ENCODE measurements around the gene MYOZ3.
A peak's percentile ranks its signal among the peaks of the same experiment; 100 is the strongest.

The MYOZ3 gene

GRCh38 chr5:150644058-150644457, 17.0 kb upstream of the MYOZ3 start:
- no peak for DNase-seq

- peak; percentile 17 for DNase-seq
Measured at GRCh38 chr5:150644514-150644913, 16.5 kb upstream of the MYOZ3 start.

DNA sequence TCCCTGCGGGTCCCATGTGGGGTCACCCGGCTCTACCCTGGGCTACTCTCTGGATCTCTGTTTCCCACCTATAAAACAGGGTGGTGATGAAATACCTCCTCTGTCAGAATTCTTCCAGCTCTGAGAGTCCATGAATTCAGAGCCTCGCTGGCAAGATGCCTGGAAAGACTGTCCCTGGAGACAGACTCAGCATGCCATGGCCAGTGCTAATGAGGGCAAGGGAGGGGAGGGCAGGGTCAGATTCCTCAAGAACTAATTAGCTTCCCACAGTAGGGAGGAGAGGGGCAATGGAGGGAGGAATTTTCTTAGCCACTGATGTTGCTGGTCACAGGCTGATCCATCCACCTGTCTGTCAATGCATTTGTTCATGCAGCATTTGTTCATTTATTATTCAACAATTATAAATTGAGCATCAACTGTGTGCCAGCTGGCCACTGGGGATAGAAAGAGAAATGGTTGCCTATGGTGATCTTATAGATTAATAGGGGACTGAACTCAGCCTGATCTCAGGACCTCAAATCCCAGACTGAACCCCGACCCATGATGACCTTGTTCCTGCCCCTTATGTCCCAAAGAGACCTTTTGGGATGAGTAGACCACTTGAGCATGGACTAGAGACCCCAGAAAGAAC, 15.9 kb upstream of the MYOZ3 start:
- DNase-seq, result peak; percentile 34

DNA sequence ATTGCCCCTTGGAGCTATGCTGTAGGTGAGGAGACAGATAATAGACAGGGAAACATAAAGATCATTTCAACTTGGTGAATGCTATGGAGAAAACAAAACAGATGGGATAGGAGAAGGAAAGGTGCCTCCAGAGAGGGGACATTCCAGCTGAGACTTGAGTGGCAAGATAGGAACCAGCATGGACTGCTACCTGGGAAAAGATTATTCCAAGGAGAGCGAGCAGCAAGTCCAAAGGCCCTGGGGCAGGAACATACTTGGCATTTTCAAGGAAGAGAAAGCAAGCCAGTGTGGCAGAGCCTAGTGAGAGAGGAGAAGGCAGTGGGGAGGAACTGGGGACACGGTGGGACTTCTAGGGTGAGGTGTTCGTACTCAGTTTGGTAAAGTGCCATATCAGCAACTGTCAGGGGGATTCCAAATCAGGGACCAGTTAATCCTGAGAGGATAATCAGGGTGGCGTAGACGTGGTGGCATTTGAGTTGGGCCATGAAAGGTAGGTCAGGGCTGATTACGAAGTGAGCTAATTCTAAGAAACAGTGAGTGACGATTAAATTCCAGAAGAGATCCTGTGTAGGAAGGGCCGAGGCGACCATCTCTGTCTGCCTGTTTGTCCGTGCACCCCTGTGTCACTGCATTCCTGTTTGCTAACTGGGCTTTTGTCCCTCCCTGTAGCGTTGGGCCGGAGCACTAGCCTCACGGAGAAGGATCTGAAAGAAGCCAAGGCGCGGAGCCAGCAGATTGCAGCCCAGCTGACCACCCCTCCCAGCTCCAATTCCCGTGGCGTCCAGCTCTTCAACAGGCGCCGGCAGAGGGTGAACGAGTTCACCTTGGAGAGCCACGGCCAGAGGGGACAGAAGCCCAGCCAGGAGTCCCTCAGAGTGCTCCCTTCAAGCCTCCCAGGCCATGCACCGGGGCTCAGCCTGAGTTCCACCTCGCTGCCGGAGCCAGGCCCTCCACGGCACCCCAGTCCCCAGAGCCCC, 13.5 kb upstream of the MYOZ3 start:
- DNase-seq, result no peak

- no peak for DNase-seq
Measured at GRCh38 chr5:150648294-150649107, 12.6 kb upstream of the MYOZ3 start.

DNA sequence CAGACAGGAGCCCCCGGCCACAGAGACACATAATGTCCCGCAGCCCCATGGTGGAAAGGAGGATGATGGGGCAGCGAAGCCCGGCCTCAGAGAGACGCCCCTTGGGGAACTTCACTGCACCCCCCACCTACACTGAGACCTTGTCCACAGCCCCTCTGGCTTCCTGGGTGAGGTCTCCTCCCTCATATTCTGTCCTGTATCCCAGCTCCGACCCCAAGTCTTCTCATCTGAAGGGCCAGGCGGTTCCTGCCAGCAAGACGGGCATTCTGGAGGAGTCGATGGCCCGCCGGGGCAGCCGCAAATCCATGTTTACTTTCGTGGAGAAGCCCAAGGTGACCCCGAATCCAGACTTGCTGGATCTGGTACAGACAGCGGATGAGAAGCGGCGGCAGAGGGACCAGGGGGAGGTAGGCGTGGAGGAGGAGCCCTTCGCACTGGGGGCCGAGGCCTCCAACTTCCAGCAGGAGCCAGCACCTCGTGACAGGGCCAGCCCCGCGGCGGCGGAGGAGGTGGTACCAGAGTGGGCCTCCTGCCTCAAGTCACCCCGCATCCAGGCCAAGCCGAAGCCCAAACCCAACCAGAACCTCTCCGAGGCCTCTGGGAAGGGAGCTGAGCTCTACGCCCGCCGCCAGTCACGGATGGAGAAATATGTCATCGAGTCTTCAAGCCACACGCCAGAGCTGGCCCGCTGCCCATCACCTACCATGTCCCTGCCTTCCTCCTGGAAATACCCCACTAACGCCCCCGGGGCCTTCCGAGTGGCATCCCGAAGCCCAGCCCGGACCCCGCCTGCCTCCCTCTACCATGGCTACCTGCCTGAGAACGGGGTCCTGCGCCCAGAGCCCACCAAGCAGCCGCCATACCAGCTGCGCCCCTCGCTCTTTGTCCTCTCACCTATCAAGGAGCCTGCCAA, 11.7 kb upstream of the MYOZ3 start:
- no peak for DNase-seq

- no peak for DNase-seq
Measured at GRCh38 chr5:150650021-150651006, 10.7 kb upstream of the MYOZ3 start.

DNA sequence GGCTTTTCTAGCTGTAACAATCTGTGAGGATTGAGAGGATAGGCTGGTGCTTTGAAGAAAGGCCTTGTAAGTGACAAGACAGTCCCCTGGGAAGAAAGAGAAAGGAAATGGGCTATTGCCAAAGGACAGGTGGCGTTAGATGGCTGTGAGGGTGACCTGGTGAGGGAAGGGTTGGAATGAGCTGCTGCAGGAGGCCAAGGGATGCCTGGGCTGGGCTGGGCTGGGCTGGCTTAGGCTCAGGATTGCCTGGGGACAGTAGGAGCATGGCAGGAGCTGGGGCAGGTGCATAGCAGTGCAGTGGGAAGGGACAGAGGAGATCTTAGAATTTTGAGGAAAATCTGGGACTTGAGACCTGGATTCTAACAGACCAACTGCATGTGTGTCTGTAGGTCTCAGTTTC, 9.7 kb upstream of the MYOZ3 start:
- no peak for DNase-seq

DNA sequence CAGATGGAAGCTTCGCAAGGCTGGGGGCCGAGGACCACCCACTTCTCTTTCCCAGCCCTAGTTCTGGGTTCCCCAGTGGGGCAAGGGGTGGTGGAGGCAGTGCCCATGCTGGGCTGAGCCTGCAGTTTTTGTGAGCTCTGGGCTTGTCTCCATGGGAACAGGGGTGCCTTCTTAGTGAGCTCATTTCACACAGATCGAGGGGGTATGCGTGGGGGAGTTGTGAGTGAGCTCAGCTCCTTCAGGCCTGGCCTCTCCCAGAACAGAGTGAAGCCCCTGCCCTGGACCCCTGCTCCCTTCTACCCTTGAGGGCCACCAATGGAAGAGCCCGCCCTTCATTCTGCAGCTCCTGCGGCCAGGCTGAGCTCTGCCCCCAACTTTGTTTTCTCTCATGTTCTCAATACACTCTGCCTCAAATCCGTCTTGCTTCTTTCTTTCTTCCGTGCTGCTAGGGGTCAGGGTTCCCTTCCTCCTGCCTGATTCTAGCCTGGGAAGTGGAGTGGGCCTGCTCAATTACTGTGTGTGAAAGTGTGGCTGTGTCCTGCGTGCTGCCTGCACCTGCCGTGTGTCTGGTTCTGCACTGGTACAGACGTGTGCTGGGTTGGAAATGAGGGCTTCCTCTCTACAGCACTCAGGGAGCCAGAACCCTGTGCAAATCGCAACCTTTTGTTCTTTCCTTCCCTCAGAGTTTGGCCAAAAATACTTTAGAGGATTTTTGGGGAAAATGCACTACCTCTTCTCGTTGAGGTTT, 9.0 kb upstream of the MYOZ3 start:
- DNase-seq, result no peak

GRCh38 chr5:150653145-150653761, 7.8 kb upstream of the MYOZ3 start:
- no peak for DNase-seq

- DNase-seq, result no peak
Measured at GRCh38 chr5:150653762-150654556, 7.1 kb upstream of the MYOZ3 start.

DNA sequence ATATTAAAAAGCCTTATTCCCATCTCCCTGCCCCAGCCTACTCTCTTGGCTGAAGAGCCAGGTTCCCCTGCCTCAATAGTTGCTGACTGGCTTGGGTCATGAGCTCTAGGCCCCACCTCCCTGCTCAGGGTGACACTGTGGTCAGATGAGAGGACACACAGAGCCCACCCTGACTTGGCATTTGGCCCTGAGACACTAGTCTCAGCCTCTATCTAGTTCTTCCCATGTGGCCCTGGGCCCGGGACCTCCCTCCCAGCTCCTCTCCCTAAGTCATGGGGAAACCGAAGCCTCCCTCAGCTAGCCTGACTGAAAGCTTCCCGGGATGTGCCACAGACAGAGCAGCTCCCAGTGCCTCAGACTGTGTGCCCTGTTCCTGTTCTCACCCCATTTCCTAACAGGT, 5.8 kb upstream of the MYOZ3 start:
- DNase-seq, result no peak

DNA sequence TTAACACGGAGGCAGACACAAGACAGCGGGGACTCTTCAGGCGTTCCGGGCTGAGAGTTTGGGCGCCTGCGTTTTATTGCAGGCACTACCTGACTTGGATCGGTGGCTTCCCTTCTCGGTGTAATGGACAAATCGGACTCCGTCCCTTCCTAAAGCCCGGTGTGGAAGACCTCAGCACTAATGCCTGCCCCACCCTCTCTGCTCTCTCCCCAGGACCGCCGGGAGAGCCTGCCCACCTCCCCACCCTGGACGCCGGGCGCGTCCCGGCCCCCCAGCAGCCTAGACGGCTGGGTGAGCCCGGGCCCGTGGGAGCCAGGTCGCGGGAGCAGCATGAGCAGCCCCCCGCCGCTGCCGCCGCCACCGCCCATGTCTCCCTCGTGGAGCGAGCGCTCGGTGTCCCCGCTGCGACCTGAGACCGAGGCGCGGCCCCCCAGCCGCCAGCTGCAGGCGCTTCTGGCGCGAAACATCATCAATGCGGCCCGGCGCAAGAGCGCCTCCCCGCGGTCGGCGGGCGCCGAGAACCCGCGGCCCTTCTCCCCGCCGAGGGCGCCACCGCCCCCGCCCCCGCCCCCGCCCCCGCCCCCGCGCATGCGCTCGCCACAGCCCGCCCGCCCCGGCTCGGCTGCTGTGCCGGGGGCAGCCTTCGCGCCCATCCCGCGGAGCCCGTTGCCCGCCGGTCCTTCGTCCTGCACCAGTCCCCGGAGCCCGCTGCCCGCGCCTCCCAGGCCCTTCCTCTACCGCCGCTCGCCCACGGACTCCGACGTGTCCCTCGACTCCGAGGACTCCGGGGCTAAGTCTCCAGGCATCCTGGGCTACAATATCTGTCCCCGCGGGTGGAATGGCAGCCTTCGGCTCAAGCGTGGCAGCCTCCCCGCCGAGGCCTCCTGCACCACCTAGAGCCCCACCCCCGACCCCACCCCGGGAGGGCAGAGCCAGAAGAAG, 4.6 kb upstream of the MYOZ3 start:
- DNase-seq, result no peak

GRCh38 chr5:150658121-150658520, 2.9 kb upstream of the MYOZ3 start:
- DNase-seq, result no peak

DNA sequence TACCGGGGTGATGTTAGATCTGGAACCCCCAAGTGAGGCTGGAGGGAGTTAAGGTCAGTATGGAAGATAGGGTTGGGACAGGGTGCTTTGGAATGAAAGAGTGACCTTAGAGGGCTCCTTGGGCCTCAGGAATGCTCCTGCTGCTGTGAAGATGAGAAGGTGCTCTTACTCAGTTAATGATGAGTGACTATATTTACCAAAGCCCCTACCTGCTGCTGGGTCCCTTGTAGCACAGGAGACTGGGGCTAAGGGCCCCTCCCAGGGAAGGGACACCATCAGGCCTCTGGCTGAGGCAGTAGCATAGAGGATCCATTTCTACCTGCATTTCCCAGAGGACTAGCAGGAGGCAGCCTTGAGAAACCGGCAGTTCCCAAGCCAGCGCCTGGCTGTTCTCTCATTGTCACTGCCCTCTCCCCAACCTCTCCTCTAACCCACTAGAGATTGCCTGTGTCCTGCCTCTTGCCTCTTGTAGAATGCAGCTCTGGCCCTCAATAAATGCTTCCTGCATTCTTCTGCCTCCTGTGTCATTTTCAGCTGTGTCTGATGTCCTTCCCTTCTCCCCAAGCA, 2.3 kb upstream of the MYOZ3 start:
- DNase-seq, result no peak

DNA sequence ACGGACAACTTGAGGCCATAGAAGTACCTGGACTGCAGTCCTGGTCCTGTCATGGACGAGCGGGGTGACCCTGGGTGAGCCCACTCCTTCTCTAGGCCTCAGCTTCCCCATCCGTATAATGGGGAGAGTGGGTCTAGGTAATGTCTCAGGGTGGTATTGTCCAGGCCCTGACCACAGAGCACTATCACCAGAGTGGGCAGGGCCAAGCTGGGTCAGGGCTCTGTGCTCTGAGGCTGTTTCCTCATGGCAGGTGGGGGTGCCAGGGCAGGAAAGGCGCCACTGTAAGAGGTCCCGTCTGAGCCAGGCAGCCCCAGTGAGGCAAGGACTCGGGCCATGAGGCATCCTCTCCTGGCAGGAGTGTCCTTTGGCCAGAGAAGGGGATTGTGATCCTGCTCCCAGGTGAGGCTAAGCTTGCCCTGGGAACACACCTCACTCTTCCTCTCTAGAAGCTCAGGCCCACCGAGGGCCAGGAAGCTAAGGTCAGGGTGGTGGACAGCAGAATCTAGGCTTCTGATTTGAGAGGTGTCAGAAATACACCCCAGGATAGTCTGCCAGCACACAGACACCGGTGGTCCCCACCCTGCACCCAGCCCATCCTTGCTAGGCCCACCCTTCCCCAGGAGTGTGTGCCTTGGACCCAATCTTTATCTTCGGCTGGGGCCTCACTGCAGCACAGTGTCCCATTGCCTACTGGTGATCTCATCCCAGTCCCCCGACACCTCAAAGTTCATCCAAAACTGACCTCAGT, 1.5 kb upstream of the MYOZ3 start:
- DNase-seq, result no peak

Measured in DMS 273 treated with DMSO at 0.1 percent for 48 hours (cell line).